ENCODE data around the gene SMOC2. TPM values are rescaled to one million over a fixed set of nuclear protein-coding genes. Genes with fewer than 3 reads are reported as not detected.

SMOC2 gene
- total and polyA plus RNA-seq, 2 donors = 61.1 to 176 TPM

DNA sequence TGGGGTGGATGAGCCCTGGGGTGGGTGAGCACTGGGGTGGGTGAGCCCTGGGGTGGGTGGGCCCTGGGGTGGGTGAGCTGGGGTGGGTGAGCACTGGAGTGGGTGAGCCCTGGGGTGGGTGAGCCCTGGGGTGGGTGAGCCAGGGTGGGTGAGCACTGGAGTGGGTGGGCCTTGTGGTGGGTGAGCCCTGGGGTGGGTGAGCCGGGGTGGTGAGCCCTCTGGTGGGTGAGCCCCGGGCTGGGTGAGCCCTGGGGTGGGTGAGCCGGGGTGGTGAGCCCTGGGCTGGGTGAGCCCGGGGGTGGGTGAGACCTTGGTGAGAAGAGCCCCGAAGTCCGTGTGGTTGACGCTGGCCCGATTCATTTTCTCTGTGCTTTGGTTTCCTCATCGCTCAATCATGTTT lies 18.6 kb downstream of the SMOC2 start:
- WGBS = 97% methylated on average over 9 of the region's 9 CpGs
- no peak overlapping the region for H3K4me3 ChIP-seq (ENCODE audit: low read depth, low read length)
- no peaks in the 10 kb centered on the region for H3K36me3 ChIP-seq (ENCODE audit: insufficient read depth)
- DNase-seq (ENCODE audit: extremely low spot score) = no peak
- no peaks in the 10 kb centered on the region for H3K4me1 ChIP-seq (ENCODE audit: insufficient read depth)
- no peak overlapping the region for H3K27ac ChIP-seq (ENCODE audit: low read depth)

DNA sequence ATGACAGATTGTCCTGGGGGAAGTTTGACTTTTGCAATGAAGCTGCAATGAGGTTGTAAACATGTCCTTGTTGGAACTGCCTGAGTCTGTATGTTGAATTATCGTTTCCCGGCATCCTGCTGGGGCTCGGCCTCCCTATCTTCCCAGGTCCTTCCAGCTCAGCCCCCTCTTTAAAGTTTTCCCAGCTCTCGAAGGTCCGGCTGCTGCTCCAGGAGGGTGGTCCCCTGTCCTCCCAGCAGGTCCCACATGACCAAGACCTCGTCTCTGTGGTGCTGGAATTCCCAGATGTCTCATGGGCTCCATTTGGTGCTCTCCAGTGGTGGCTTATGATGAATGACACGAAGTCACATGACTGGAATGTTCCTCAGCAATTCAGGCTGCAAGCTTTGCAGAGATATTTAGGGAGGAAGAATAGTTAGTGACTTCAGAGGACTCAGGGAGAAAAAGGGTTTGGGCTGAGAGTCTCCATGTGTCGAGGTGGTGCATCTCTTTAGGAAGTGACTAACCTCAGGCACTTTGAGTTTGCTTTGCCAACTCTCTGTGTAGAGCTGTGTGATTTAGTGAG lies 21.4 kb downstream of the SMOC2 start:
- no peaks in the 10 kb centered on the region for H3K4me1 ChIP-seq (ENCODE audit: insufficient read depth)
- WGBS = 84% methylated on average over 8 of the region's 8 CpGs

GRCh38 chr6:168464546-168464945 lies 23.6 kb downstream of the SMOC2 start:
- no peak overlapping the region for H3K27ac ChIP-seq (ENCODE audit: low read depth)
- 67% methylated on average over 4 of the region's 4 CpGs for WGBS
- no peak overlapping the region for H3K4me3 ChIP-seq (ENCODE audit: low read depth, low read length)
- H3K36me3 ChIP-seq (ENCODE audit: insufficient read depth) = no peaks in the 10 kb centered on the region
- no peaks in the 10 kb centered on the region for H3K4me1 ChIP-seq (ENCODE audit: insufficient read depth)
- no peak for DNase-seq (ENCODE audit: extremely low spot score)

More for the DNA sequence above, 21.4 kb downstream of the SMOC2 start:
- Histone ChIP-seq H3K36me3 (ENCODE audit: insufficient read depth) (no peaks in the 10 kb centered on the region), H3K4me3 (ENCODE audit: low read depth, low read length) (no peak overlapping the region), H3K27ac (ENCODE audit: low read depth) (no peak overlapping the region)
- no peak for DNase-seq (ENCODE audit: extremely low spot score)

DNA sequence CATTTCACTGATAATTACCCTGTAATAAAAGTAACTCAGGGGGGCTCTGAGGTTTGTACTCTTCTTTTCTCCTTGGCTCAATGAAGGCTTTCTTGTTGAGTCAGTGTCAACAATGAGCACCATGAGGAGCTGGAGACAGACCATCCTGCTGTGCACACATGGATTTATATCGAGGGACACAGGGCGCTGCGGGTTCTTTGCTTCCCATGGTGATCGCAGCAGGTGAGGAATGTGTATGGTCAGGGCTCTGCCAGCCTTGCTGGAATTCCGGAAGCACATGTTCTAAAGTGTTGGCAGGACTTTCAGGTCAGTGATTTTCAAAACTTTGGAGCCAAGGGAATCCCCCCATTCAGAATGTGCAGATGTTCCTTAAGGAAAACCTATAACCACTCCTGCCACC lies 27.1 kb downstream of the SMOC2 start:
- Histone ChIP-seq H3K4me3 (ENCODE audit: low read depth, low read length) (no peak overlapping the region), H3K36me3 (ENCODE audit: insufficient read depth) (no peaks in the 10 kb centered on the region), H3K27ac (ENCODE audit: low read depth) (no peak overlapping the region), H3K4me1 (ENCODE audit: insufficient read depth) (no peaks in the 10 kb centered on the region)
- DNase-seq (ENCODE audit: extremely low spot score) = no peak
- WGBS = 85% methylated on average over 5 of the region's 5 CpGs

DNA sequence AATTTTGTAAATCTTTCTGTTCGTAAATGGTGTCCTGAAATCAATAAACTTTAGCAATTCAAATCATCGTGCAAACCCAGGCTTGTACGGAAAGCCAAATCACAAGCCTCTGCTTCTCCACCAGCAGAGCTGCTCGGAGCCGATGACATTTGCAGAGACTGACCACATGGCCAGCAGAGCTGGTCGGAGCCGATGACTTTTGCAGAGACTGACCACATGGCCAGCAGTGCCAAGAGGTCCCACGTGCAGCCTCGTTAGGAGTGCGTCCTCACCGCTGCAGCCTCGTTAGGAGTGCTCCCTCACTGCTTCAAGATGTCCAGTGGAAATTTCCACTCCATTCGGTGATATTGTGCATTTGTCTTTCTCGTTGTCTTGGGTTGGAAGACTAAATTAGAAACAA lies 28.5 kb downstream of the SMOC2 start:
- WGBS = 57% methylated on average over 14 of the region's 14 CpGs
- no peak overlapping the region for H3K27ac ChIP-seq (ENCODE audit: low read depth)
- no peaks in the 10 kb centered on the region for H3K36me3 ChIP-seq (ENCODE audit: insufficient read depth)
- no peak for DNase-seq (ENCODE audit: extremely low spot score)
- H3K4me1 ChIP-seq (ENCODE audit: insufficient read depth) = no peaks in the 10 kb centered on the region
- no peak overlapping the region for H3K4me3 ChIP-seq (ENCODE audit: low read depth, low read length)

GRCh38 chr6:168469926-168470325 lies 28.9 kb downstream of the SMOC2 start:
- H3K4me1 ChIP-seq (ENCODE audit: insufficient read depth) = no peaks in the 10 kb centered on the region
- H3K36me3 ChIP-seq (ENCODE audit: insufficient read depth) = no peaks in the 10 kb centered on the region
- no peak overlapping the region for H3K4me3 ChIP-seq (ENCODE audit: low read depth, low read length)
- H3K27ac ChIP-seq (ENCODE audit: low read depth) = no peak overlapping the region
- WGBS = 87% methylated on average over 5 of the region's 5 CpGs
- DNase-seq (ENCODE audit: extremely low spot score) = no peak

DNA sequence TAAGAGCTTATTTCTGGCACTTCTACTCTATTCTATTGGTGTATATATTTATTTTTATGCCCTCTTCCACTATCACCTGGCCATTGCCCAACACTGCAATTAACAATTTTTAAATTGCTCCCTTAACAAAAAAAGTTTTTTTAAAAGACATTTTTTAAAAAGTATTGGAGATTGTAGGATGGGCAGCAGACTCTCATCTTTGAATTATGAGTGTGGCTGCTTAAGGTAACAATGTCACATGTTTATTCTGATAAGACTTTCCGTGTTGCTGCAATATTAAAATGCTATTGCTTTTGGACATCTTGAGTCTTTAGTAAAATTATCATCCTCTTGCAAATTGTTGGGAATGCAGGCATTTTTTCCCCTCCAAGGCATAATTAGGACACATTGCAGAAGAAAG lies 31.4 kb downstream of the SMOC2 start:
- WGBS = 87% methylated on average over 1 of the region's 1 CpG
- no peaks in the 10 kb centered on the region for H3K36me3 ChIP-seq (ENCODE audit: insufficient read depth)
- H3K4me1 ChIP-seq (ENCODE audit: insufficient read depth) = no peaks in the 10 kb centered on the region
- no peak overlapping the region for H3K4me3 ChIP-seq (ENCODE audit: low read depth, low read length)
- H3K27ac ChIP-seq (ENCODE audit: low read depth) = no peak overlapping the region
- DNase-seq (ENCODE audit: extremely low spot score) = no peak

GRCh38 chr6:168473197-168473596 lies 32.2 kb downstream of the SMOC2 start:
- Histone ChIP-seq H3K4me1 (ENCODE audit: insufficient read depth) (no peaks in the 10 kb centered on the region), H3K36me3 (ENCODE audit: insufficient read depth) (no peaks in the 10 kb centered on the region), H3K4me3 (ENCODE audit: low read depth, low read length) (no peak overlapping the region), H3K27ac (ENCODE audit: low read depth) (no peak overlapping the region)
- no peak for DNase-seq (ENCODE audit: extremely low spot score)
- 92% methylated on average over 7 of the region's 7 CpGs for WGBS

DNA sequence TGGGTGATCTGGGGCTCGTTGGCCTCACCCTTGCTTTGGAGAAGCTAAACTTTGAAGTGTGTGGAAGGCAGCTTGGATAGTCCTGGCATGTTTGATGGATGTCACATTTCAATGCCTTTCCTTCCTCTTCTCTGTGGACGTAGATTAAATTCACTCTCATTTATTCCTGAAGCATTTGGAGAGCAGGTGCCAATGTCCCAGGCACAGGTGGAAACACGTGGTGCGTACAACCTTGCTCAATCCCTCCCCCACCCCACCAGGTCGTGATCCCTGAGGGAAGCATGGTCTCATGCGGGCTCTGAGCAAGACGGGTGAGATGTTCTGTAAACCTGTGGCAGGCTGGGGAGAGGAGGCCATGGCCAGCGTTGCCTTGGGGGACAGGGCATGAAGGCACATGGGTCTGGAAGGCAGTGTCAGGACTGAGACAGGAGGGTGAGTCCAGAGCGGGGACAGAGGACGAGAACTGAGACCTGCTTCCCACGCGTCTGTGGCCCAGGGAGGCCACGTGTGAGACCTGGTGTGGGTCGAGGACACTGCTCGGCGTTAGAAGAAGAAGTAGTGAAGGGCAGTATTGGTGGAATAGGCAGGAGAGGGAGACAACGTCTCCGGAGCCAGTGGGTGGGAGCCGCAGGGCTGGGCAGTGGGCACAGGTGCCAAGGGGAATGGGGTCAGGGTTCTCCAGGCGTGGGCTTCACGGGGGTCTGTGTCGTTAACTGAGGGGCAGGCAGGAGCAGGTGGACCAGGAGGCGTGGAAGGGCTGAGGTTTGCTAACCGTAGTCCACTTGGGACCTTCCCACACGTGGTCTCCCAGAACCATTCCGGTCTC lies 34.4 kb downstream of the SMOC2 start:
- WGBS = 87% methylated on average over 26 of the region's 26 CpGs
- H3K36me3 ChIP-seq (ENCODE audit: insufficient read depth) = no peaks in the 10 kb centered on the region
- no peaks in the 10 kb centered on the region for H3K4me1 ChIP-seq (ENCODE audit: insufficient read depth)
- H3K4me3 ChIP-seq (ENCODE audit: low read depth, low read length) = no peak overlapping the region
- DNase-seq (ENCODE audit: extremely low spot score) = no peak
- H3K27ac ChIP-seq (ENCODE audit: low read depth) = no peak overlapping the region

DNA sequence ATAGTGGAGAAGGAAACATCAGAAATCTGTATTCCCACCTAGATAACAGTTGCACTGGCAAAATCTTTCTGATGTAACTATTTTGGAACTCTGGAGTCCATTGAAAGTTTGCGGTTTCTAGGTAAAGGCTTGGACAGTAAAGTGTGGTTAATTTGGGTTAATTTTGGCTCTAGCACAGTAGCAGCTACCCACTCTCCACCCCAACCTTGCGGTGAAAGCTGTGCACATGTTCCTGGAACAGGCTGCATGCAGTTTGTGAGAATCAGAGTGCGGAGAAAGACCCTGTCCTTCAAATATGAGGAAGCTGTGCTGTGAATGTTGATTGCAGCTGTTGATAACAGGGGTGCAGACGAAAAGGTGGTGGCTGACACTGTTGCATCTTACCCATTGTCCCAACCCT lies 38.4 kb downstream of the SMOC2 start:
- no peaks in the 10 kb centered on the region for H3K4me1 ChIP-seq (ENCODE audit: insufficient read depth)
- WGBS = 92% methylated on average over 4 of the region's 4 CpGs
- H3K4me3 ChIP-seq (ENCODE audit: low read depth, low read length) = no peak overlapping the region
- no peak overlapping the region for H3K27ac ChIP-seq (ENCODE audit: low read depth)
- no peaks in the 10 kb centered on the region for H3K36me3 ChIP-seq (ENCODE audit: insufficient read depth)
- DNase-seq (ENCODE audit: extremely low spot score) = no peak

DNA sequence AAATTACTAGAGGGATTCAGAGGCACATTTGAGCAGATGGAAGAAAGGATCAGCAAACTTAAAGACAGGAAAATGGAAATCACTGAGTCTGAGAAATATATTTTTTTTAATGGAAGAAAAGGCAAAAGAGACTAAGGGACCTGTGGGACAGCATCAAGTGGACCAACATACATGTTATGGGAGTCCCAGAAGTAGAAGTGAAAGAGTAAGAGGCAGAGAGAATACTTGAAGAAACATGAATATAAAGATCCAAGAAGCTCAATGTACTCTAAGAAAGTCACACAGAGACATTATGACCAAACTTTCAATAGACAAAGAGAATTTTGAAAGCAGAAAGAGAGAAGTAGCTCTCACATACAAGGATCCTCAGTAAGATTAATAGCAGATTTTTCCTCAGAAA lies 39.5 kb downstream of the SMOC2 start:
- no peak overlapping the region for H3K27ac ChIP-seq (ENCODE audit: low read depth)
- no peaks in the 10 kb centered on the region for H3K36me3 ChIP-seq (ENCODE audit: insufficient read depth)
- no peaks in the 10 kb centered on the region for H3K4me1 ChIP-seq (ENCODE audit: insufficient read depth)
- DNase-seq (ENCODE audit: extremely low spot score) = no peak
- H3K4me3 ChIP-seq (ENCODE audit: low read depth, low read length) = no peak overlapping the region

- no peak for DNase-seq (ENCODE audit: extremely low spot score)
- H3K27ac ChIP-seq (ENCODE audit: low read depth) = no peak overlapping the region
- WGBS = 77% methylated on average over 5 of the region's 5 CpGs
- H3K4me3 ChIP-seq (ENCODE audit: low read depth, low read length) = no peak overlapping the region
- H3K36me3 ChIP-seq (ENCODE audit: insufficient read depth) = no peaks in the 10 kb centered on the region
- no peaks in the 10 kb centered on the region for H3K4me1 ChIP-seq (ENCODE audit: insufficient read depth)
These were observed 44.8 kb downstream of the SMOC2 start for GRCh38 chr6:168485818-168486217.

GRCh38 chr6:168490757-168491156 lies 49.8 kb downstream of the SMOC2 start:
- no peak for DNase-seq (ENCODE audit: extremely low spot score)

GRCh38 chr6:168493976-168494375 lies 53.0 kb downstream of the SMOC2 start:
- WGBS = 65% methylated on average over 6 of the region's 6 CpGs
- Histone ChIP-seq H3K4me1 (ENCODE audit: insufficient read depth) (no peaks in the 10 kb centered on the region), H3K27ac (ENCODE audit: low read depth) (no peak overlapping the region), H3K4me3 (ENCODE audit: low read depth, low read length) (no peak overlapping the region), H3K36me3 (ENCODE audit: insufficient read depth) (no peaks in the 10 kb centered on the region)
- no peak for DNase-seq (ENCODE audit: extremely low spot score)

More at GRCh38 chr6:168490757-168491156, 49.8 kb downstream of the SMOC2 start:
- WGBS = 92% methylated on average over 8 of the region's 8 CpGs
- Histone ChIP-seq H3K36me3 (ENCODE audit: insufficient read depth) (no peaks in the 10 kb centered on the region), H3K27ac (ENCODE audit: low read depth) (no peak overlapping the region), H3K4me3 (ENCODE audit: low read depth, low read length) (no peak overlapping the region), H3K4me1 (ENCODE audit: insufficient read depth) (no peaks in the 10 kb centered on the region)

Data from urinary bladder (tissue), 4 donors.